Posterior vena cava (tissue), 2 donors: ENCODE results near the gene NOTUM. TPM values are rescaled to one million over a fixed set of nuclear protein-coding genes. Genes with fewer than 3 reads are reported as not detected.

Experiments used
- DNase-seq: peaks from one replicate; pipeline ENCODE4 v3.0.0-alpha.2; 2020; ENCODE audit warnings: low spot score
- intact Hi-C, 2 donors: fragments of 100-400 bp; cut with DNase I; formaldehyde crosslinking; loops; one replicate each; pipeline versions ENCODE4 v1.14.1 to v1.14.2; 2022 to 2023
- total RNA-seq, 2 donors: library from RNA; stranded (reverse); fragmentation: NEBNext Ultra II Directional; extraction: Animal tissue kit (Norgen Biotek cat#: 25700); gene quantifications; one replicate each; pipeline ENCODE4 v1.2.1, GENCODE V29; 2021
- donor health status: DM: yes; HTN: yes; CAD: no.
- donor health status: DM: yes; HTN: yes; CAD: no.

The NOTUM gene
- total RNA-seq, 2 donors from 2014 or later = not detected

DNA sequence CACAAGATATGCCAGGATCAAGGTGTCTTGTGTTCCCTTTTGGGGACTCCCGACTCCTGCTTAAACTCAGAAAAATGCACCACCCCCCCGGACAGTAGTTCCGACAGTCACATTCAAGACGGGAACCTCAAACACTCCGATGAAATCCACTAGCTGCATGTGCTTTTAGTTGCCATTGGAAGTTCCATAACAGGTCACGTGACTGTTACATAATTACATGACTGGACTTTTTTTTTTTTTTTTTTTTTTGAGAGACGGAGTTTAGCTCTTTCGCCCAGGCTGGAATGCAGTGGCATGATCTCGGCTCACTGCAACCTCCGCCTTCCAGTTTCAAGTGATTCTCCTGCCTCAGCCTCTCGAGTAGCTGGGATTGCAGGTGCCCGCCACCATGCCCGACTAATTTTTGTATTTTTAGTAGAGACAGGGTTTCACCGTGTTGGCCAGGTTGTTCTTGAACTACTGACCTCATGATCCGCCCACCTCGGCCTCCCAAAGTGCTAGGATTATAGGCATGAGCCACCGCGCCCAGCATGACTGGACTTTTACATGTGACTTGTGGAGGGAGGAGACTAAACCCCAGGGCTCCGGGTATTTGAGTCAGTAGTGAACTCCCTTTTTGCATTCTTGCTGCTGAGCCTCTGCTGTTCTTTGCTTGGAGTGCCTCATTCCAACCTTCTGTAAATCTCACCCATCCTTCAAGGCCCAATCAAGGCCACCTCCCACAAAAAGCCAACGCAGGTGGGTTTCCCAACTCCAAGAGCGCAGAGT lies 44.6 kb downstream of the NOTUM start:
- intact Hi-C loops = no loop called here
- no peak for DNase-seq

GRCh38 chr17:81915331-81915730 lies 45.7 kb downstream of the NOTUM start:
- intact Hi-C loops = no loop called here

DNA sequence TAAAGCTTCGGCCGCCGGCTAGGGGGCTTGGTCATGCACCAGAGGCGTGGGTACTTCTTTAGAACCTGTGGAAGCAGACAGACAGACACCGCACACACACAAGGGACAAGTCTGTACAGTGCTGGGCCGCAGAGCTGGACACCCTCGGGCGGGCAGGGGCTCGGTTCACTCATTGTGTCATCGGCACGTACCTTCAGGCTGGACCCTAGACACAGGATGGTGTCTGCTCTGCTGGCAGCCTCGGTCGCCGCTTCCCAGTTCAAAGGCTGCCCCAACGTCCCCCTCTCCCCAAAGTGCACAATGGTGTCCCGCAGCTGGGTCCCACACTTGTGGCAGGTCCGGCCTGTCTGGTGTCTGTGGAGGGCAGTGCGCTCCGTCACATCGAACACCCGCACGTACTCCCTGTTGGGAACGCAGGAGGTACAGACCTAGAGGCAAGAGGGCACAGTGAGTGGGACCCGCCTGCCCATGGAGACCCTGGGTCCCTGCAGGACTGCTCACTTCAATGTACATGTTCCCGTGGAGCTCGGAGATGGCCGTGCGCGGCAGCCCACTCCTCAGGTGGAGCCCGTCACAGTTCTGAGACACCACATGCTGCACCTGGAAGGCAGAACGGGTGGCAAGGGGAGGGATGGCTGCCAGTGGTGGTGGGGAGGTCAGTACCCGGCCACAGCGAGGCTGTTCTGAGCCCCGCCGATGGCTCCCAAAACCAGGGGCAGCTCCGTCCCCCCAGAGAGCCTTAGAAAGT lies 46.7 kb downstream of the NOTUM start:
- intact Hi-C loops = loop anchor here in 1 of 2 donors (5.0 kb wide), 1 partner anchor 847 kb away; no protein-coding TSS in a partner anchor
- no peak for DNase-seq

More at GRCh38 chr17:81915331-81915730, 45.7 kb downstream of the NOTUM start:
- no peak for DNase-seq

- intact Hi-C loops = loop anchor here (2.0 to 5.0 kb wide), 2 partner anchors 77 to 846 kb away; no protein-coding TSS in a partner anchor
Observed at GRCh38 chr17:81913394-81914102, 47.4 kb downstream of the NOTUM start.

GRCh38 chr17:81912441-81913309 lies 48.3 kb downstream of the NOTUM start:
- DNase-seq = no peak
- intact Hi-C loops = loop anchor here (2.0 to 5.0 kb wide), 2 partner anchors 78 to 845 kb away; no protein-coding TSS in a partner anchor

More at GRCh38 chr17:81913394-81914102, 47.4 kb downstream of the NOTUM start:
- no peak for DNase-seq

DNA sequence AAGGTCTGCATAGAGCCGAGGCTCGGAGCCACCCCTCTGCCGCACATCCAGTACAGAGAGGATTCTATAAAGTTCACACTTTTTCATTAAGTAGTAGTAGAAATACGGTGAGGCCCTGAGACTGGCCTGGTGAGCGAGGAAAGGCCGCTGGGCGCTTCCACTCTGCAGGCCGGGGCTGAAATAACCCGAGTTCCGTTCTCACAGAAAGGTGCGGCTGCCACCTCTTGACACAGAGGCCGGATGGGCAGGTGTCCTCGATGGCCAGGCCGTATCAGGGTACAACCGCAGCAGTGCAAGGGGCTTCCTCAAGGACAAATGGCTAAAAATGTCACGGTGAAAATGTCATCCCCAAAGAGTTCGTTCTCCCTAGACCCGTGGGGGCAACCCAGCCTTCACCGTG lies 49.0 kb downstream of the NOTUM start:
- intact Hi-C loops = loop anchor here (2.0 to 5.0 kb wide), 2 partner anchors 79 to 845 kb away; no protein-coding TSS in a partner anchor

DNA sequence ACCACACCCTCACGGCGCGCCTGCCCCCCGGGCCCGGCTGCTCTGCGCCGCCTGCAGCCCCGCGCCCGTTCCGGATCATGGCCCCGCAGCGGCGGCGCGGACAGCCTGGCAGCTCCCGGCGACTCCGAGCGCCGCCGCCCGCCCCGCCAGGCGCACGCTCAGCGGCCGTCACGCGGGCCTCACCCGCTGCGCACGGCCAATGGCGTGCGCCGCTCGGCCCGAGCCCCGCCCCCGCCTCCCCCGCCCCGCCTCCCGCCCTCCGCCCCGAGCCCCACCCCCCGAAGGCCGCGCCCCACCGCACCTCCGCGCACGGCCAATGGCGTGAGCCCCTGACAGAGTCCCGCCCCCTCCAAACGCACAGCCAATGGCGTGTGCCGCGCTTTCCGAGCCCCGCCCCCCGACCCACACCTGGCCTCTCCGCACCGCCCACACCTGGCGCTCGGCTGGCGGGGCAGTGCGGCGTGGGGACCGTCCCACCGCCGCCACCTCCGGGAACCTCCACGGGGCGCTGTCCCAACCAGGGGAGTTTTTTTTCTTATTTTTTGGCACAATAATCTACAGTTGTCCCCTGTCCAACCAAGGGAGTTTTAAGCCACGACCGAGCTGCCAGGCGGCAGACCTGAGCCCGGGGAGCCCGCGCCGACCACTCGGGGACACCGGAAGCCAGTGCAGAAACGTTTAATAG lies 49.6 kb downstream of the NOTUM start, which contains the start of gene PCYT2:
TSS of gene PCYT2 (minus strand) at position 123 of the 685 bp plus-strand sequence. CDS start at position 79, 44 bp downstream.
- DNase-seq = peak; percentile 96
- intact Hi-C loops = loop anchor here in 1 of 2 donors (5.0 kb wide), 1 partner anchor 844 kb away; no protein-coding TSS in a partner anchor

More for the DNA sequence above, 49.0 kb downstream of the NOTUM start:
- no peak for DNase-seq

DNA sequence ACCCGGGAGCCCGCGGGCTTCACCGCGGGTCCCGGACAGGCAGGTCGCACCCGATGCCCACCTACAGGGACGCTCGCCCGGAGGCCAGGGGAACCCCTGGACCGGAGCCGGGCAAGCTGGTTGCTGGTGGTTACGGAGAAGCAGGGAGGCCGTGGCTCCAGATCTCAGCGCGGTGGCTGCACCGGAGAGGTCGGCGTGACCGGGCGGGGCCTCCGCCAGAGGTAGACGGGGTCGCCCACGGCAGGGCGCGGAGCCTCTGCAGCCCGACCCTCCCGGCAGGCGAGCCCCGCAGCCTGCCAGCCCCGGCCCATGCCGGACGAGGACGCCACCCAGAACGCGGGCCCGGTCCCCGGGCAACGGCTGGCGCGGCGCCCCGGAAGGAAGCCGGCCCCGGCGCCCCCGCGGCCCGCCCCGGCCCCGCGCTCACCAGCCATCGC lies 50.1 kb downstream of the NOTUM start:
- no peak for DNase-seq
- intact Hi-C loops = loop anchor here in 1 of 2 donors (5.0 kb wide), 1 partner anchor 844 kb away; no protein-coding TSS in a partner anchor

GRCh38 chr17:81909966-81910839 lies 50.8 kb downstream of the NOTUM start:
- DNase-seq = no peak

GRCh38 chr17:81909231-81909630 lies 51.8 kb downstream of the NOTUM start:
- intact Hi-C loops = no loop called here
- no peak for DNase-seq

More at GRCh38 chr17:81909966-81910839, 50.8 kb downstream of the NOTUM start:
- intact Hi-C loops = loop anchor here in 1 of 2 donors (5.0 kb wide), 1 partner anchor 843 kb away; no protein-coding TSS in a partner anchor

DNA sequence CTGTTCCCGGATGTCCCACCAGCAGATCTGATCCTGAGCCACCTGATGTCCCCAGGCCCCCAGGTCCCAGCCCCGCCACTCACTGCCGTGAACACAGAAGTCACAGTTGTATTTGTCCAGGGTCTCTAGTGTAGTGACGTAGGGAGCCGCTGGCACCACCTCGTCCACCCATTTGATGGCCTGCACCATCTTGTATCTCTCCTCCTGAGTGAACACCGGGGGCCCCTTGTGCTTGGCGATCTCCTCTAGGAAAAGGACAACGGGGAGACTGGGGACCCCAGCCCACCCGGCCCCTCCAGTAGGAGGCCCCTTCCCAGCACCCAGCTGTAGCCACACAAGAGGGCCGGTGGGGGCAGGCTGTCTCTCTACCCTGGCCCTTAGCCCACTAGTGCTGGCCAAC lies 52.2 kb downstream of the NOTUM start:
- no peak for DNase-seq
- intact Hi-C loops = no loop called here

GRCh38 chr17:81907219-81908145 lies 53.5 kb downstream of the NOTUM start:
- intact Hi-C loops = no loop called here

GRCh38 chr17:81906476-81907218 lies 54.3 kb downstream of the NOTUM start:
- DNase-seq = no peak
- intact Hi-C loops = no loop called here

More at GRCh38 chr17:81907219-81908145, 53.5 kb downstream of the NOTUM start:
- DNase-seq = no peak

- no peak for DNase-seq
- intact Hi-C loops = no loop called here
Observed at GRCh38 chr17:81905993-81906392, 55.0 kb downstream of the NOTUM start.

- intact Hi-C loops = no loop called here
Observed at GRCh38 chr17:81905424-81905875, 55.5 kb downstream of the NOTUM start.

More at GRCh38 chr17:81905424-81905875, 55.5 kb downstream of the NOTUM start:
- DNase-seq = no peak
